ENCODE data around the gene AKAP14. TPM values are rescaled to one million over a fixed set of nuclear protein-coding genes. Genes with fewer than 3 reads are reported as not detected.
A peak's percentile ranks its signal among the peaks of the same experiment; 100 is the strongest.

Gene AKAP14
- not detected in 2 replicates for total RNA-seq (2012; rRNA removed)

- Histone ChIP-seq H3K36me3 (ENCODE audit: insufficient read depth, low read length) (no peaks in the 10 kb centered on the region), H3K4me1 (ENCODE audit: control insufficient read depth, insufficient read depth, low read length) (no peaks in the 10 kb centered on the region), H3K9me3 (replicated peaks; ENCODE audit: low read length) (no peaks in the 10 kb centered on the region), H3K4me3 (ENCODE audit: low read length) (no peak within 1 kb of the TSS), H3K4me2 (ENCODE audit: low read length) (no peak within 1 kb of the TSS), H3K27me3 (ENCODE audit: control insufficient read depth, insufficient read depth, low read length) (no peaks in the 10 kb centered on the region), H3K9ac (ENCODE audit: low read depth, low read length) (no peak within 1 kb of the TSS)
Measured at GRCh38 chrX:119895843-119896326, at the start of gene AKAP14. Gene AKAP14, plus strand, starts transcription at chrX:119895893. Its CDS starts 7,331 bp downstream, at chrX:119903224.

DNA sequence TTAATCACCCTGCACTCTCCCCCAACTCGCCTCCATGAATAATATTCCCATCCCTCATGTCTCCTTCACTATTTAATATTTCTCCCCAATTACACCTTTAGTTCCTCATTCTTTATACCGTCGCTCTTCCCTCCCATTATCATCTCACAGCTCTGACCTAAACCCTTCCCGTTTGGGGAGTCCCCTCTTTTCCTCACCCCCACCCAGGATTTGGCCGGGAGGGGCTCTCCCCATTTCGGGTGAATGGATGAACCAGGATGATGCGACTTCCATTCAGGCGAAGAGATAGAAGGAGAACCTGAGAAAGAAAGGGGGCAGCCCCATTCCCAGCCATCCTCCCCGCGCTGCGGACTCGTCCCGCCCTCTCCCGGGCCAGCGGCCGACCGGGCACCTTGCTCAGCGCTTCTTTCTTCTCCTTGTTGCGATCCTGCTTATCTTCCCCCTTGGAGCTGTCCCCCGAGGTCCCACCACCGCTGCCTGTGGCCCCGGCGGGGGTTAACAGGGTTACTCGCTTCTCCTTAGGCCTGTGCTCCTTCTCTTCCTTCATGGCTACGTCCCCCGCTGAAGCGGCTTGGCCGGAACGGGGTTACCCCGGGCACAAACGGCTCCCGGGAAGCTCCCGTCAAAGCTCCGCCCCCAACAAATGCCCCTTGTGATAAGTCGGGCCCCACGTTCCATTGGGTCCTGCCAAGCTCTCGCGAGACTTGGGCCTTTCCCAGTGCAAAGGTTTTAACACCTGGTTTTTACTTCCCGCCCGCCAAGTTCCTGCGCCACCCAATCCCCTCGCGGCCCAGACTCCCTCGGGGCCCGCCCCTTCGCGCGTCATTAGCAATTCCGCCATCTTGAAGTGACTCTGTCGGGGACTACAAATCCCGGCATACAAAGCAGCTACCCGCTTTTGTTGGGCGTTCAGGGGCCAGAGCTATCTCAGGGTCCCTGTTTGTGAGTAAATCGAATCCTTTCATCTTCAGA is 43.0 kb upstream of the AKAP14 start, which contains the start of gene UPF3B:
TSS of gene UPF3B (minus strand) at position 582 of the 972 bp plus-strand sequence. CDS start at position 547, 35 bp downstream.
- H3K36me3 ChIP-seq (ENCODE audit: insufficient read depth, low read length) = peaks cover 3% of the 10 kb centered on the region
- H3K27me3 ChIP-seq (ENCODE audit: control insufficient read depth, insufficient read depth, low read length) = no peaks in the 10 kb centered on the region
- peak within 1 kb of the TSS; percentile 82 for H3K4me3 ChIP-seq (ENCODE audit: low read length)
- peak within 1 kb of the TSS; percentile 83 for H3K4me2 ChIP-seq (ENCODE audit: low read length)
- H3K9ac ChIP-seq (ENCODE audit: low read depth, low read length) = peak within 1 kb of the TSS; percentile 85
- H3K4me1 ChIP-seq (ENCODE audit: control insufficient read depth, insufficient read depth, low read length) = no peaks in the 10 kb centered on the region
- no peaks in the 10 kb centered on the region for H3K9me3 ChIP-seq (replicated peaks; ENCODE audit: low read length)

DNA sequence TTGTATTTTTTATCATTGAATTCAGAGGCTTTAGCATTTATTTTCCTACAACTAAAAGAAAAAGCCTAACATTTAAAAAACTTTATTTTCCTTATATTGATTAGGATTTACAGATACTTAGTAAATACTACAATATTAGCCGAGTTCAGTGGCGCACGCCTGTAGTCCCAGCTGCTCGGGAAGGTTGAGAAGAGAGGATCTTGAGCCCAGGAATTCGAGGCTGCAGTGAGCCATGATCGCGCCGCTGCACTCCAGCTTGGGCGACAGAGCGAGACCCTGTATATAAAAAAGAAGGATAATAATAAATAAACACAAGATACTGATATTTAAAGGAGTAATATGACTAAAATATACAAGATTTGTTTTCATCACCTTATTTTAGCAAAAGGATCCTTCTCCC is 42.2 kb upstream of the AKAP14 start:
- Histone ChIP-seq H3K36me3 (ENCODE audit: insufficient read depth, low read length) (peaks cover 3% of the 10 kb centered on the region), H3K4me1 (ENCODE audit: control insufficient read depth, insufficient read depth, low read length) (no peaks in the 10 kb centered on the region), H3K4me3 (ENCODE audit: low read length) (peak overlapping the region; percentile 69), H3K4me2 (ENCODE audit: low read length) (peak overlapping the region; percentile 83), H3K9ac (ENCODE audit: low read depth, low read length) (peak overlapping the region; percentile 79), H3K9me3 (replicated peaks; ENCODE audit: low read length) (no peaks in the 10 kb centered on the region), H3K27me3 (ENCODE audit: control insufficient read depth, insufficient read depth, low read length) (no peaks in the 10 kb centered on the region)

DNA sequence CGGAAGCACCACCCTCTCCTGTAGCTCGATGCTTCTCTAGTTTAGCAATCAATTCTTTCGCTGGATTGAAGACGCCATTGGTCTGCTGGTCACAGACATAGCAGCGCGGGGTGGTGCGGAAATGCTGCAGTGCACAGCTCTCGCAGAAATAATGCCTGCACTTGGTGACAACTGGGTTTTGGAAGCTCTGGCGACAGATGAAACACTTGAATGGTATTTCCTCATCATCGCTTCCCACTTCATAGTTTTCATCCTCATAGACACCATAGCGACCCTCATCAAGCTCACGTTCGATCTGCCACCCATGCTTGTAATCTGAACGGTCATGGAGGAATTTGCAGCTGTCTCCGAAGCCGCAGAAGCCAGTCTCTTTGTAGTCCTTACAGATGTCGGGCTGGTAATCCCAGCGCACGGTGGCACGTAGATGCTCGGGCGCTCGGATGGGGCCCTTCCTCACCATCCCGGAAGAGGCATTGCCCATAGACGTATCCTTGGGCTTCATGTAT is 25.0 kb upstream of the AKAP14 start:
- Histone ChIP-seq H3K27me3 (ENCODE audit: control insufficient read depth, insufficient read depth, low read length) (no peaks in the 10 kb centered on the region), H3K4me3 (ENCODE audit: low read length) (peak overlapping the region; percentile 94), H3K4me2 (ENCODE audit: low read length) (peak overlapping the region; percentile 91), H3K36me3 (ENCODE audit: insufficient read depth, low read length) (no peaks in the 10 kb centered on the region), H3K9me3 (replicated peaks; ENCODE audit: low read length) (no peaks in the 10 kb centered on the region), H3K9ac (ENCODE audit: low read depth, low read length) (peak overlapping the region; percentile 100), H3K4me1 (ENCODE audit: control insufficient read depth, insufficient read depth, low read length) (no peaks in the 10 kb centered on the region)

GRCh38 chrX:119871245-119871598 is 24.5 kb upstream of the AKAP14 start:
- peak overlapping the region; percentile 100 for H3K9ac ChIP-seq (ENCODE audit: low read depth, low read length)
- no peaks in the 10 kb centered on the region for H3K27me3 ChIP-seq (ENCODE audit: control insufficient read depth, insufficient read depth, low read length)
- no peaks in the 10 kb centered on the region for H3K4me1 ChIP-seq (ENCODE audit: control insufficient read depth, insufficient read depth, low read length)

DNA sequence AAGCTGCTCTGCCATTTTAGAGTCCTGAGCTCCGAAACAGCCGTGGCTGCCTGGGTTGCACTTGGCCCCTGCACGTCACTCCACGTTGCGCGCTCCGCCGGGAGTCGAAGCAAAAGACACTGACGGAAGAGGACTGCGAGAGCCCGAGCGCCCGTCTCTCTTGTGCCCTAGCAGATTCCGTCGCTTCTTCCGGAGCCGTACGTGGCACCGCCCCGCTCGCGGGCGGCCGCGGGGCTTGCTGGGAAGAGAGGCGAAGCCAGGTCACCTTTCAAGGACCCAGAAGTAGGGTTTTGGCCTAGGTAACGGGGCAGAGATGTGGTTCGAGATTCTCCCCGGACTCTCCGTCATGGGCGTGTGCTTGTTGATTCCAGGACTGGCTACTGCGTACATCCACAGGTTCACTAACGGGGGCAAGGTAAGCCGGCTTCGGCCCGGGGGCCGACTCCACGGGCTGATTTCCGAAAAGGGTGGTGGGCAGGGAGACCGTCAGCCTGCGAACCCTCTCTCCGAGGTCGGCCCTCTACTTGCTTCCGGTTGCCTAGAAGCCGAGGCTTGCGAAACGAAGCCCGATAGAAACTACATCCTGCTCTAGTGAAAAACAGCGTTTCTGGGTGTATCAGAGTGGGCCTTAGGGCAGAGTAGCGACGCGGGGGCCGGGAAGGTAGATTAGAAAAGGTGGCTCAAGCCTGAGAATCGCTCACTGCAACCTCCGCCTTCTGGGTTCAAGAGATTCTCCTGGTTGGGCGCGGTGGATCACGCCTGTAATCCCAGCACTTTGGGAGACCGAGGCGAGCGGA is 23.9 kb upstream of the AKAP14 start, which contains the start of the genes NDUFA1 and RNF113A:
TSS of gene NDUFA1 (plus strand) at position 234 of the 797 bp plus-strand sequence. CDS start at position 314, 80 bp downstream.
TSS of gene RNF113A (minus strand) at position 135 of the 797 bp plus-strand sequence. CDS start at position 15, 120 bp downstream.
- H3K9ac ChIP-seq (ENCODE audit: low read depth, low read length) = peak within 1 kb of the TSS; percentile 100
- no peaks in the 10 kb centered on the region for H3K36me3 ChIP-seq (ENCODE audit: insufficient read depth, low read length)
- peak within 1 kb of the TSS; percentile 91 for H3K4me2 ChIP-seq (ENCODE audit: low read length)
- no peaks in the 10 kb centered on the region for H3K9me3 ChIP-seq (replicated peaks; ENCODE audit: low read length)
- H3K27me3 ChIP-seq (ENCODE audit: control insufficient read depth, insufficient read depth, low read length) = no peaks in the 10 kb centered on the region
- H3K4me3 ChIP-seq (ENCODE audit: low read length) = peak within 1 kb of the TSS; percentile 94
- no peaks in the 10 kb centered on the region for H3K4me1 ChIP-seq (ENCODE audit: control insufficient read depth, insufficient read depth, low read length)

More at GRCh38 chrX:119871245-119871598, 24.5 kb upstream of the AKAP14 start:
- Histone ChIP-seq H3K9me3 (replicated peaks; ENCODE audit: low read length) (no peaks in the 10 kb centered on the region), H3K4me3 (ENCODE audit: low read length) (peak overlapping the region; percentile 94), H3K4me2 (ENCODE audit: low read length) (peak overlapping the region; percentile 91), H3K36me3 (ENCODE audit: insufficient read depth, low read length) (no peaks in the 10 kb centered on the region)

DNA sequence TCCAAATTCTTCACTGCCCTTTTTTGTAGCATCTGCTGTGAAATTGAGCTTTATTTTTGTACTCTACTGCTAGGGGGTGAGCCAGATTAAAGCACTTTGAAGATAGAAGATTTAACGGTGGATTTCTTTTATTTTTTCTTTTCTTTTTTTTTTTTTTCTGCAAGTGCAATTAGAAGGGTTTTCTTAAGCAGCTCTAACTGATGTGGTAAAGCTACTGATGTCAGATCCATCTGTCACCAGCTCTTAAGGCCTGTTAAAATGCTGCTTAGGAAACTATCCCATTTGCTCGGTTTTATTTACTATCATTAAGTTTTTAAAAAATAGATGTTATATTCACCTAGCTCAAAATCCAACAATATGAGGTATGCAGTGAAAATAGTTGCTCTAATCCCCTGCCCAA is 17.0 kb upstream of the AKAP14 start:
- Histone ChIP-seq H3K27me3 (ENCODE audit: control insufficient read depth, insufficient read depth, low read length) (no peaks in the 10 kb centered on the region), H3K4me3 (ENCODE audit: low read length) (no peak overlapping the region), H3K4me1 (ENCODE audit: control insufficient read depth, insufficient read depth, low read length) (no peaks in the 10 kb centered on the region), H3K9ac (ENCODE audit: low read depth, low read length) (no peak overlapping the region), H3K4me2 (ENCODE audit: low read length) (no peak overlapping the region), H3K9me3 (replicated peaks; ENCODE audit: low read length) (no peaks in the 10 kb centered on the region), H3K36me3 (ENCODE audit: insufficient read depth, low read length) (no peaks in the 10 kb centered on the region)

DNA sequence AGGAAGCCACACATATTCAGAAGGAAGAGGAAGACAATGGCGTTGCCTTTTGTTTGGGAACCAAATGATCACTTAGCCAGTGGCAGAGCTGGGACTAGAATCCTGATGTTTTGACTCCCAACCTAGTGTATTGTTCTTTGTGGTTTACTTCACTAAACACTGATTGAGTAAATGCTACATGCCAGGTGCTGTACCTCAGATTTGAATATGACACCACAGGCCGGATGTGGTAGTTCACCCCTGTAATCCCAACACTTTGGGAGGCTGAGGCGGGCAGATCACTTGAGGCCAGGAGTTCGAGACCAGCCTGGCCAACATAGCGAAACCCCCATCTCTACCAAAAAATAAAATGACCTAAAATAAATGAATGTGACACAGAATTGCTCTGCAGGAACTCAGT is 15.6 kb upstream of the AKAP14 start:
- Histone ChIP-seq H3K9me3 (replicated peaks; ENCODE audit: low read length) (no peaks in the 10 kb centered on the region), H3K9ac (ENCODE audit: low read depth, low read length) (no peak overlapping the region), H3K4me3 (ENCODE audit: low read length) (no peak overlapping the region), H3K4me2 (ENCODE audit: low read length) (no peak overlapping the region), H3K27me3 (ENCODE audit: control insufficient read depth, insufficient read depth, low read length) (no peaks in the 10 kb centered on the region), H3K4me1 (ENCODE audit: control insufficient read depth, insufficient read depth, low read length) (no peaks in the 10 kb centered on the region), H3K36me3 (ENCODE audit: insufficient read depth, low read length) (no peaks in the 10 kb centered on the region)

DNA sequence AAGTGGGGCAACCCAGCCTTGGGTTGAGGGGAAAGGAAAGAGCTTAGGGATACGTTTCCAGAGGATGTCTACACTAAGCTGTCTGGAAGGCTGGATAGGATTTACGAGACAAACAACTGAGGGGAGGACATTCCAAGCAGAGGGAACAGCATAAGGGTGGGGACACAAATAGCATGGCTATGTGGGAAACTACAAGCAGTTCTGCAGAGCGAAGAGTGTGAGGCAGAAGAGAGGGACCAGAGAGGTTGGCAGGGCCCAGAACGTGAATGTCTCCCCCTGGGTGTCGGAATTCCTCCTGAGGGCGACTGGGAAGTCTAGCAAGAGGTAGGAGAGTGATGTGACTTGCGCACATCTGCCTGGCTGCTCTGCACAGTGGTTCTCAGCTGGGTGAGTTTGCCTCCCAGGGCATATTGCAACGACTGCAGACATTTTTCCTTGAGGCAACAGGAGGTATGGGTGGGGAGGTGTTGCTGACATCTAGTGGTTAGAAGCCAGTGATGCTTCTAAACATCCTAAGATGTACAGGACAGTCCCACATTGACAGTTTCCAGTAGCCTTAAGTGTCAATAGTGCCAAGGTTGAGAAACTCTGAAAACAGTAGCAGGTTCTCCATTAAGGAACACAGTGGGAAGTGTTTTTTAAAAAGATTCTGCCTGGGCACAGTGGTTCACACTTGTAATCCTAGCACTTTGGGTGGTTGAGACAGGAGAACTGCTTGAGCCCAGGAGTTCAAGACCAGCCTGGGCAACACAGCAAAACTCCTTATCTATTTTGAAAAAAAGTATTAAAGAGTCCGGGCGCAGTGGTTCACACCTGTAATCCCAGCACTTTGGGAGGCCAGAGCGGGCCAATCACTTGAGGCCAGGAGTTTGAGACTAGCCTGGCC is 14.9 kb upstream of the AKAP14 start:
- H3K4me2 ChIP-seq (ENCODE audit: low read length) = no peak overlapping the region
- H3K4me1 ChIP-seq (ENCODE audit: control insufficient read depth, insufficient read depth, low read length) = no peaks in the 10 kb centered on the region
- no peaks in the 10 kb centered on the region for H3K9me3 ChIP-seq (replicated peaks; ENCODE audit: low read length)

GRCh38 chrX:119885554-119886428 is 9.9 kb upstream of the AKAP14 start:
- Histone ChIP-seq H3K4me3 (ENCODE audit: low read length) (no peak overlapping the region), H3K4me2 (ENCODE audit: low read length) (no peak overlapping the region), H3K9me3 (replicated peaks; ENCODE audit: low read length) (no peaks in the 10 kb centered on the region), H3K27me3 (ENCODE audit: control insufficient read depth, insufficient read depth, low read length) (no peaks in the 10 kb centered on the region), H3K9ac (ENCODE audit: low read depth, low read length) (no peak overlapping the region), H3K36me3 (ENCODE audit: insufficient read depth, low read length) (no peaks in the 10 kb centered on the region), H3K4me1 (ENCODE audit: control insufficient read depth, insufficient read depth, low read length) (no peaks in the 10 kb centered on the region)

More for the DNA sequence above, 14.9 kb upstream of the AKAP14 start:
- no peak overlapping the region for H3K9ac ChIP-seq (ENCODE audit: low read depth, low read length)
- H3K36me3 ChIP-seq (ENCODE audit: insufficient read depth, low read length) = no peaks in the 10 kb centered on the region
- H3K27me3 ChIP-seq (ENCODE audit: control insufficient read depth, insufficient read depth, low read length) = no peaks in the 10 kb centered on the region
- H3K4me3 ChIP-seq (ENCODE audit: low read length) = no peak overlapping the region

Measured in skeletal muscle satellite cell (primary cell).